ENCODE data around the gene PTPN1.

PTPN1 gene

GRCh38 chr20:50559856-50560638 is 49.9 kb downstream of the PTPN1 start:
- DNase-seq (ENCODE audit: low read depth, low spot score) = no peak
- TF ChIP-seq CTCF (IDR thresholded peaks at IDR 0.05; ENCODE audit: low read depth, low read length) = no peak
- H3K4me3 ChIP-seq (ENCODE audit: low read depth, low read length) = no peak overlapping the region
- in situ Hi-C loops (cut with HindIII; ENCODE audit: low sequenced_read_pairs) = no loop called here

GRCh38 chr20:50560867-50561266 is 50.7 kb downstream of the PTPN1 start:
- in situ Hi-C loops (cut with HindIII; ENCODE audit: low sequenced_read_pairs) = no loop called here

GRCh38 chr20:50561379-50562078 is 51.3 kb downstream of the PTPN1 start:
- peak; percentile 98 for DNase-seq (ENCODE audit: low read depth, low spot score)
- no peak for TF ChIP-seq CTCF (IDR thresholded peaks at IDR 0.05; ENCODE audit: low read depth, low read length)
- no peak overlapping the region for H3K4me3 ChIP-seq (ENCODE audit: low read depth, low read length)
- in situ Hi-C loops (cut with HindIII; ENCODE audit: low sequenced_read_pairs) = no loop called here

More at GRCh38 chr20:50560867-50561266, 50.7 kb downstream of the PTPN1 start:
- no peak for DNase-seq (ENCODE audit: low read depth, low spot score)
- TF ChIP-seq CTCF (IDR thresholded peaks at IDR 0.05; ENCODE audit: low read depth, low read length) = no peak
- no peak overlapping the region for H3K4me3 ChIP-seq (ENCODE audit: low read depth, low read length)

DNA sequence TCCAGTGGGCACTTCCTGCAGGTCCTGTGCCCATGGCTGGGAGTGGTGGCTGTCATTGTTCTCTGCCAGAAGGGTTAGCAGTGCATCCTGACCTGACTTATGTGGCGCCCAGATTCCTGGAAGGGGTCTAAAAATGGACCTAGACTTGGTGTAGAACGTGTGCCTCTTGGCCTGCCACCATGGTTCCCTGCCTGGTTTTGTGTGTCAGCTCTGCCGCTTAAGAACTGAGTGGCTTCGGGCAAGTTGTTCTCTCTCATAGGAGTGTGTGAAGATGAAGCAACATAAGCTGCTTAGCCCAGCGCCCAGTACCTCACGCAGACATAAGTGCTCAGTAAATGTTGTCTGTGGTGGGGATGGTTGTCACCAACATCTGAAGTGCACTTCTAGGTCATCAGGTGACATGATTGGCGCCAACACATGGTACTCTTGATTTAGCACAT is 52.1 kb downstream of the PTPN1 start:
- no peak for DNase-seq (ENCODE audit: low read depth, low spot score)
- no peak overlapping the region for H3K4me3 ChIP-seq (ENCODE audit: low read depth, low read length)
- in situ Hi-C loops (cut with HindIII; ENCODE audit: low sequenced_read_pairs) = no loop called here
- no peak for TF ChIP-seq CTCF (IDR thresholded peaks at IDR 0.05; ENCODE audit: low read depth, low read length)

DNA sequence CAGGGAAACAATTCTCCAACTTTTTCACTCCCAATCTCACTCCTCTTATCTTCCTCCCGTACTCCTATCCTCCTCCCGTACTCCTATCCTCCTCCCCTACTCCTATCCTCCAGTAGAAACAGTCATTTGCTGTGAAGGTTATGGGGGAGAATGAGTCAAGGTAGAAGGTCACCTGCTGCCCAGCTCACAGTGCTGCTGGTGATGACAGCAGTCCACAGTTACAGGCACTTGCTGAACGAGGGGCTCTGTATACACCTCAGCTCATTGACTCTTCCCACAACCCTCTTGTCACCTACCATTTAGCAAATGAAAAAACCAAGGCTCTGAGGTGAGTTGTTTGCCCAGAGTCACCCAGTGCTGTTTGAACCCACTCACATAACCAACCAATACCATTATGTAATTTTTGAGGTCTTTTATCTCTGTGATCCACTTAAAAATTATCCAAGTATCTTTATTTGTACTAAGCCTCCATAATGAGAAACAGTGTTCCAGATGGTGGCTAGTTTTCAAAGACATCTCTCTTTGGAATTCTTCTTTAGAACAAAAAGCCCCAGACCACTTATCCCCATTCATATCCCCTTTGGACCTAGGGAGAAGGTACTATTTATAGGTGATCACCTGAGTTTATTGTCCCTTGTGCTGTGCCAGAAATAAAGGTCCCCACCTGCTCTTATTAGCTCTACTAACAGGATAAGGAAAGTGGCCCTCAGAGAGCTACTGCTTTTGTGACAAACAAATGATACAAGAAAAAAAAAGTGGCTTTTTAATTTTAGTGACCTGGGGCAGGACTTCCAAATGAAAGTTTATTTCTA is 53.2 kb downstream of the PTPN1 start:
- in situ Hi-C loops (cut with HindIII; ENCODE audit: low sequenced_read_pairs) = no loop called here
- no peak for DNase-seq (ENCODE audit: low read depth, low spot score)
- no peak for TF ChIP-seq CTCF (IDR thresholded peaks at IDR 0.05; ENCODE audit: low read depth, low read length)
- H3K4me3 ChIP-seq (ENCODE audit: low read depth, low read length) = no peak overlapping the region

DNA sequence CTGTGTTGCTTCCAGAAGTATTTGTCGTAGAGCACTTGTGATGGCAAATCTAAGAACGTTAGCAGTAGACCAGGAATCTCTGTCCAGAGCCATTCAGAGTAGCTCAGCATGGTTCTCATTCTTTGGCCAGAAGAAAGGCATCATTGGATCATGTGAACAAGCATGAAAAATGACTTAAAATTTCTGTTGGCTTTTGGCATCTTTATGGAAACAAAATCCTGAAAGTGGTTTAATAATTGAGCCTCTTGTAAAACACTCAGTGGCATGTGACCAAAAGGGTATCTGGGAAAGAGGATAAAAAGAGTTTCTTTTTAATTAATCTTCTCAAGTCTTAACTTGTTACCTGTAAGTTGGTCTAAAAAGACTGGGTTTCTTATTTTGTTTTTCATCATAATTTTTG is 55.2 kb downstream of the PTPN1 start:
- no peak for TF ChIP-seq CTCF (IDR thresholded peaks at IDR 0.05; ENCODE audit: low read depth, low read length)
- H3K4me3 ChIP-seq (ENCODE audit: low read depth, low read length) = no peak overlapping the region
- no peak for DNase-seq (ENCODE audit: low read depth, low spot score)
- in situ Hi-C loops (cut with HindIII; ENCODE audit: low sequenced_read_pairs) = no loop called here

All from astrocyte of the spinal cord (primary cell).